ENCODE measurements around the gene INSIG1.

Gene INSIG1

GRCh38 chr7:155303039-155303593 lies 5.4 kb downstream of the INSIG1 start:
- H3K27ac ChIP-seq (ENCODE audit: low read depth, low read length) = no peak overlapping the region
- H3K4me3 ChIP-seq (ENCODE audit: low read length) = no peak overlapping the region
- H2BK120ac ChIP-seq (ENCODE audit: low read depth, low read length) = no peak overlapping the region
- peaks cover 37% of the 10 kb centered on the region for H3K79me2 ChIP-seq (ENCODE audit: control insufficient read depth, insufficient read depth, low read length)
- H3K18ac ChIP-seq (ENCODE audit: low read length) = no peak overlapping the region
- no peak overlapping the region for H4K8ac ChIP-seq (ENCODE audit: low read depth, low read length)
- H3K36me3 ChIP-seq (ENCODE audit: control insufficient read depth, insufficient read depth, low read length) = peaks cover 13% of the 10 kb centered on the region
- peaks cover 5% of the 10 kb centered on the region for H3K4me1 ChIP-seq (ENCODE audit: control insufficient read depth, low read depth, low read length)
- H3K23ac ChIP-seq (ENCODE audit: low read length) = no peak overlapping the region
- H3K4ac ChIP-seq (ENCODE audit: low read depth, low read length) = no peak overlapping the region
- no peak overlapping the region for H2BK15ac ChIP-seq (replicated peaks; ENCODE audit: low read depth)
- no peak overlapping the region for H3K56ac ChIP-seq (ENCODE audit: low read length)
- no peak overlapping the region for H3K9ac ChIP-seq (ENCODE audit: low read length)
- peaks cover 26% of the 10 kb centered on the region for H3K79me1 ChIP-seq (ENCODE audit: low read length)
- H3K27me3 ChIP-seq (ENCODE audit: insufficient read depth, low read length, poor library complexity) = no peaks in the 10 kb centered on the region
- no peak overlapping the region for H2BK5ac ChIP-seq (ENCODE audit: low read length)
- H2AK5ac ChIP-seq (ENCODE audit: low read length) = no peak overlapping the region
- no peak overlapping the region for H3K4me2 ChIP-seq (ENCODE audit: low read length)
- H4K5ac ChIP-seq (ENCODE audit: low read length) = no peak overlapping the region
- no CpG with 5 or more reads among the region's 10 CpGs for WGBS (ENCODE audit: extremely low coverage, insufficient coverage, low lambda C conversion rate)
- DNase-seq = no peak

- Histone ChIP-seq H3K4me1 (ENCODE audit: control insufficient read depth, low read depth, low read length) (peaks cover 5% of the 10 kb centered on the region), H3K18ac (ENCODE audit: low read length) (no peak overlapping the region), H2BK5ac (ENCODE audit: low read length) (no peak overlapping the region), H4K5ac (ENCODE audit: low read length) (no peak overlapping the region), H3K4me3 (ENCODE audit: low read length) (no peak overlapping the region), H3K9ac (ENCODE audit: low read length) (no peak overlapping the region), H3K4me2 (ENCODE audit: low read length) (no peak overlapping the region), H3K27ac (ENCODE audit: low read depth, low read length) (no peak overlapping the region), H3K79me2 (ENCODE audit: control insufficient read depth, insufficient read depth, low read length) (peaks cover 30% of the 10 kb centered on the region), H3K27me3 (ENCODE audit: insufficient read depth, low read length, poor library complexity) (no peaks in the 10 kb centered on the region), H2BK120ac (ENCODE audit: low read depth, low read length) (no peak overlapping the region), H2BK15ac (replicated peaks; ENCODE audit: low read depth) (no peak overlapping the region), H3K23ac (ENCODE audit: low read length) (no peak overlapping the region), H2AK5ac (ENCODE audit: low read length) (no peak overlapping the region), H4K8ac (ENCODE audit: low read depth, low read length) (no peak overlapping the region), H3K56ac (ENCODE audit: low read length) (no peak overlapping the region), H3K36me3 (ENCODE audit: control insufficient read depth, insufficient read depth, low read length) (peaks cover 17% of the 10 kb centered on the region), H3K4ac (ENCODE audit: low read depth, low read length) (no peak overlapping the region), H3K79me1 (ENCODE audit: low read length) (peaks cover 23% of the 10 kb centered on the region)
- no CpG with 5 or more reads among the region's 10 CpGs for WGBS (ENCODE audit: extremely low coverage, insufficient coverage, low lambda C conversion rate)
- DNase-seq = no peak
These were observed 6.2 kb downstream of the INSIG1 start for GRCh38 chr7:155303897-155304296.

- no peak for DNase-seq
- Histone ChIP-seq H3K9ac (ENCODE audit: low read length) (no peak overlapping the region), H3K79me1 (ENCODE audit: low read length) (peaks cover 16% of the 10 kb centered on the region), H3K36me3 (ENCODE audit: control insufficient read depth, insufficient read depth, low read length) (peaks cover 16% of the 10 kb centered on the region), H3K18ac (ENCODE audit: low read length) (no peak overlapping the region), H4K5ac (ENCODE audit: low read length) (no peak overlapping the region), H3K27me3 (ENCODE audit: insufficient read depth, low read length, poor library complexity) (no peaks in the 10 kb centered on the region), H3K23ac (ENCODE audit: low read length) (no peak overlapping the region), H2BK5ac (ENCODE audit: low read length) (no peak overlapping the region), H2BK120ac (ENCODE audit: low read depth, low read length) (no peak overlapping the region), H4K8ac (ENCODE audit: low read depth, low read length) (no peak overlapping the region), H3K56ac (ENCODE audit: low read length) (no peak overlapping the region), H3K27ac (ENCODE audit: low read depth, low read length) (no peak overlapping the region), H3K4me3 (ENCODE audit: low read length) (no peak overlapping the region), H2BK15ac (replicated peaks; ENCODE audit: low read depth) (no peak overlapping the region), H2AK5ac (ENCODE audit: low read length) (no peak overlapping the region), H3K4ac (ENCODE audit: low read depth, low read length) (no peak overlapping the region), H3K4me1 (ENCODE audit: control insufficient read depth, low read depth, low read length) (no peaks in the 10 kb centered on the region), H3K79me2 (ENCODE audit: control insufficient read depth, insufficient read depth, low read length) (peaks cover 19% of the 10 kb centered on the region), H3K4me2 (ENCODE audit: low read length) (no peak overlapping the region)
- no CpG with 5 or more reads among the region's 9 CpGs for WGBS (ENCODE audit: extremely low coverage, insufficient coverage, low lambda C conversion rate)
These were observed 7.7 kb downstream of the INSIG1 start for GRCh38 chr7:155305231-155305904.

GRCh38 chr7:155306673-155307470 lies 9.2 kb downstream of the INSIG1 start:
- DNase-seq = no peak
- H3K36me3 ChIP-seq (ENCODE audit: control insufficient read depth, insufficient read depth, low read length) = peaks cover 16% of the 10 kb centered on the region
- no peak overlapping the region for H2BK15ac ChIP-seq (replicated peaks; ENCODE audit: low read depth)
- no peak overlapping the region for H4K5ac ChIP-seq (ENCODE audit: low read length)
- no peak overlapping the region for H2BK5ac ChIP-seq (ENCODE audit: low read length)
- H2BK120ac ChIP-seq (ENCODE audit: low read depth, low read length) = no peak overlapping the region
- H3K4me1 ChIP-seq (ENCODE audit: control insufficient read depth, low read depth, low read length) = no peaks in the 10 kb centered on the region
- WGBS (ENCODE audit: extremely low coverage, insufficient coverage, low lambda C conversion rate) = no CpG with 5 or more reads among the region's 15 CpGs
- peaks cover 9% of the 10 kb centered on the region for H3K79me2 ChIP-seq (ENCODE audit: control insufficient read depth, insufficient read depth, low read length)
- no peak overlapping the region for H3K18ac ChIP-seq (ENCODE audit: low read length)
- peaks cover 13% of the 10 kb centered on the region for H3K79me1 ChIP-seq (ENCODE audit: low read length)
- no peaks in the 10 kb centered on the region for H3K27me3 ChIP-seq (ENCODE audit: insufficient read depth, low read length, poor library complexity)
- H3K9ac ChIP-seq (ENCODE audit: low read length) = no peak overlapping the region
- no peak overlapping the region for H3K23ac ChIP-seq (ENCODE audit: low read length)
- H3K56ac ChIP-seq (ENCODE audit: low read length) = no peak overlapping the region
- no peak overlapping the region for H3K4me3 ChIP-seq (ENCODE audit: low read length)
- no peak overlapping the region for H4K8ac ChIP-seq (ENCODE audit: low read depth, low read length)
- H2AK5ac ChIP-seq (ENCODE audit: low read length) = no peak overlapping the region
- H3K4me2 ChIP-seq (ENCODE audit: low read length) = no peak overlapping the region
- H3K4ac ChIP-seq (ENCODE audit: low read depth, low read length) = no peak overlapping the region
- no peak overlapping the region for H3K27ac ChIP-seq (ENCODE audit: low read depth, low read length)

- Histone ChIP-seq H4K8ac (ENCODE audit: low read depth, low read length) (no peak overlapping the region), H3K4me1 (ENCODE audit: control insufficient read depth, low read depth, low read length) (no peaks in the 10 kb centered on the region), H3K4ac (ENCODE audit: low read depth, low read length) (no peak overlapping the region), H3K79me2 (ENCODE audit: control insufficient read depth, insufficient read depth, low read length) (peaks cover 3% of the 10 kb centered on the region), H2BK5ac (ENCODE audit: low read length) (no peak overlapping the region), H3K27me3 (ENCODE audit: insufficient read depth, low read length, poor library complexity) (no peaks in the 10 kb centered on the region), H3K27ac (ENCODE audit: low read depth, low read length) (no peak overlapping the region), H4K5ac (ENCODE audit: low read length) (no peak overlapping the region), H3K4me2 (ENCODE audit: low read length) (no peak overlapping the region), H3K9ac (ENCODE audit: low read length) (no peak overlapping the region), H3K79me1 (ENCODE audit: low read length) (peaks cover 6% of the 10 kb centered on the region), H3K36me3 (ENCODE audit: control insufficient read depth, insufficient read depth, low read length) (peaks cover 12% of the 10 kb centered on the region), H3K4me3 (ENCODE audit: low read length) (no peak overlapping the region), H3K18ac (ENCODE audit: low read length) (no peak overlapping the region), H2AK5ac (ENCODE audit: low read length) (no peak overlapping the region), H2BK120ac (ENCODE audit: low read depth, low read length) (no peak overlapping the region), H3K56ac (ENCODE audit: low read length) (no peak overlapping the region), H3K23ac (ENCODE audit: low read length) (no peak overlapping the region), H2BK15ac (replicated peaks; ENCODE audit: low read depth) (no peak overlapping the region)
- no CpG with 5 or more reads among the region's 19 CpGs for WGBS (ENCODE audit: extremely low coverage, insufficient coverage, low lambda C conversion rate)
- DNase-seq = no peak
These were observed 10.8 kb downstream of the INSIG1 start for GRCh38 chr7:155308330-155309020.

Measured in mesendoderm (in vitro differentiated cells).